ENCODE data around the gene LCP1.

LCP1 gene

DNA sequence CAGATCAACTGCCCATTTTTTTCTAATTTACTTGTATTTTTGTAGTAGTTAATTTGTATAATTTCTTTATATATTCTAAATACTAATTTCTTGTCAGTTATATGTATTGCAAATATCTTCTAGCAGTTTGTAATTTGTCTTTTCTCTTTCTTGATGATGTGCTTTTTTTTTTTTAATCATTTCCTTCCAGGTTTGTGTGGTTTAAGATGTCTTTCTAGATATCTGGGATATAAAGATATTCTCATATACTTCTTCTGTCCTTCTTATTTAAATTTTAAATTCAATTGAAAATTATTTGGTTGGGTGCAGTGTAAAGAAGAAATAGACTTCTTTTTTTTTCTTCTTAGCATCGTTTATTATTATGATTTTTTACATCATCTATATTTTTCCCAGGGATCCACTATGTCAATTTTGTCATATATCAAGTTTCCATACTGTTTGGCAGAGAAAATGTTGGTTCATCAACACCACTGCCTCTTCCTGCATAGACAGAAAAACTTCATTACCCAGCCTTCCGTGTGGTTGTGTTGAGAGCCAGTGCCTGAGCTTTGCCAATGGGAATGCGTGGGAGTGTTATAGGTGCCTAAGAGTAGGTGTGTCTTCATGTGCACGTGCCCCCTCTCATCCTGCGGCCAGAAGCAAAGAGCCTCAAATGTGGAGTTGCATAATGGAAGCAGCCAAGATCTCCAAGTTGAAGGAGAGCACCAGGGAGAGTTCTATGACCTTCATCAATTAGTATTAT is 93.0 kb downstream of the LCP1 start:
- no peak for DNase-seq

GRCh38 chr13:46087481-46087880 is 94.5 kb downstream of the LCP1 start:
- no peak for DNase-seq

DNA sequence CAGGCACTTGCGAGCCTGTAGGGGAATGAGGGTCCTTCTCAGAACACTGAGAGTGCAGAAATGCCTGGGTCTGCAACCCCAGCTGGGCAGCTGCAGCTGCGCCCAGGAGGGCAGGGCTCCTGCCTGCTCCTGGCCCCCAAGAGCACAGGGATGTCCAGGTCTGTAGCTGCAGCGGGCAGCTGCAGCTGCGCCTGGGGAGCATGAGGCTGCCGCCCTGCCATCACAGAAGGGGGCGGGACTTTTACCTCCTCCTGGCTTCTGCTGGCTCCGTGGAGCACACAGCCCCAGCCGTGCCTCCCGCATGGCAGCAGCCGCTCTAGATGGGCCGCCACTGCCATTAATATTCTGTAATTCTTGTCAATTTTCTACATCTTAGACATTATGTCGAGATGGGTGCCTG is 95.0 kb downstream of the LCP1 start:
- no peak for DNase-seq

- no peak for DNase-seq
Measured at GRCh38 chr13:46086421-46086922, 95.5 kb downstream of the LCP1 start.

GRCh38 chr13:46085737-46086136 is 96.2 kb downstream of the LCP1 start:
- DNase-seq = no peak

DNA sequence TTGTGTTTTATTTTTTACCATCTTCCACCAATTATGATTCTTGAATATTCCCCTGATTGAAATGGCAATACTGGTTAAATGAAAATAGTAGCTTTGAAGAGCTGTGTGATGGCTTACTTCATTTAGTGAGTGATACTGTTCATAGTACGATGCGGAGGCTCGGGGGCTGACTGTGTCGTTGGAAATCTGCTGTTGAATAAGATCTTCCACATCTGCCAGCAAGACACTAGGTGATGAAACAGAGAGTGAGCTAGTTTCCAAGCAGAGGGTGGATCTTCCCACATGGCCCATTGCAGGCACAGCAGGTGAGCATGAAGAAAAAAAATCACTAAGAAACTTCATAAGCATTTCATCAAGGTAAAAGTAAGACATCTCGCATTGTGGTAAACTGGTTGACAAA is 99.7 kb downstream of the LCP1 start:
- DNase-seq = no peak

- DNase-seq = no peak
Measured at GRCh38 chr13:46079770-46080169, 102.2 kb downstream of the LCP1 start.

DNA sequence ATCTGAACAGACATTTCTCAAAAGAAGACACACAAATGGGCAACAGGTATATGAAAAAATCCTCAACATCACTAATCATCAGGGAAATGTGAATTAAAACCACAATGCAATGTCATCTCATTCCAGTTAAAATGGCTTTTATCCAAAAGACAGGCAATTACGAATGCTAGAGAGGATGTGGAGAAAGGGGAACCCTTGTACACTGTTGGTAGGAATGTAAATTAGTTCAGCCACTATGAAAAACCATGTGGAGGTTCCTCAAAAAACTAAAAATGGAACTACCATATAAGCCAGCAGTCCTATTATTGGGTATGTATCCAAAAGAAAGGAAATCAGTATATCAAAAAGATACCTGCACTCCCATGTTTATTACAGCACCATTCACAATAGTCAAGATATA is 104.7 kb downstream of the LCP1 start:
- no peak for DNase-seq

- DNase-seq = no peak
Measured at GRCh38 chr13:46076827-46077226, 105.2 kb downstream of the LCP1 start.
